ENCODE data around the gene SLC45A3.
A peak's percentile ranks its signal among the peaks of the same experiment; 100 is the strongest.

The SLC45A3 gene

DNA sequence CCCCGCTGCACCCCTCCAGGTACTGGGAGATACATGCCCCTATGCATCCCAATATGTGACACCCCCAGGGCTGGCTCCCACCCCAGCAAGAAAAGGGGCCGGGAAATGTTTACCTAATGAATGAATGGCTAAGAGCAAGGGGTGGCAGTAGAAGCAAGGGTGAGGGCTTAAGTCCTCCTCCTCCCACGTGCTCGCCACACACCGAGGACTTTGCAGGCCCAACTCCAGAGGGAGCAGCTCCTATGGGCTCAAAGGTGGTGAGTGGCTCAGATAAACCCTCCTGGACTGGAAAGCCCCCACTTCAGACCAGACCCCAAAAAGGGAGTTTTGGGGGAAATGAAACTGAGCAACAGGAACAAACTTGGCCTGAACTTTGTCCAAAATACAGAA lies 11.4 kb downstream of the SLC45A3 start:
- DNase-seq (ENCODE audit: low read depth in 2 of 2) = no peak

DNA sequence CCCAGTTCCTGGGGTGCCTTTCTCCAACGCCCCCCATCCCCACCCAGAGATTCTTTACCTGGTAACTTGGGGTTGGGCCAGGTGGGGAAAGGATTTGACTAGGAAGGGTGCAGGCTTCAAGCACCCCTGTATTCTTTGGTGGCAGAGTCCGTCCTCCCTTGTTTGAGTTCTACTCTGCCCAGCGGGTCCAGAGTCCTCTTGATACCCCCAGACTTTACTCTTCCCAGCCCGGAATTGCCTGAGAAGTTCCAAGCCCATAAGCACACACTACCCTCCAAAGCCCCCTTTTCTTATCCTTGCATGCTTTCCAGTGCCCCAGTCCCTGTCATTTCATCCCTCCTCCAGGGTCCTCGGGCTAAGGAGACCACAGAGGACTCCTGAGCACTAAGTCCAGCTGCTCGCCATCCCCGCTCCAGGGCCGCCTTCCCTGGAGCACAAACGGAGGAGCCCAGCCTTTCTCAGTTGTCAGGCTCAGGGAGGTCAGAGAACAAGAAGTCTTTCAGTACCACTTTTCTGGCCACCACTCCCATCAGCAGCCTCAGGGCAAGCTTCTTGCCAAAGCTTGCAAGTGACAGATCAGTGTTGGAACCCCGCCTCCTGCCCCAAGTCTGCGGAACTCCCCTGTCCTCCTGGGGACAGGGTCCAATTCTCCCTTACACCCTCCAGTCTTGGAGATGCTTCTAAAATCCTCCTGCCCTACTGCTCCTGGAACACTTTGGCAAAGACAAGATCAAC lies 12.2 kb downstream of the SLC45A3 start:
- DNase-seq (ENCODE audit: low read depth in 2 of 2) = no peak

DNA sequence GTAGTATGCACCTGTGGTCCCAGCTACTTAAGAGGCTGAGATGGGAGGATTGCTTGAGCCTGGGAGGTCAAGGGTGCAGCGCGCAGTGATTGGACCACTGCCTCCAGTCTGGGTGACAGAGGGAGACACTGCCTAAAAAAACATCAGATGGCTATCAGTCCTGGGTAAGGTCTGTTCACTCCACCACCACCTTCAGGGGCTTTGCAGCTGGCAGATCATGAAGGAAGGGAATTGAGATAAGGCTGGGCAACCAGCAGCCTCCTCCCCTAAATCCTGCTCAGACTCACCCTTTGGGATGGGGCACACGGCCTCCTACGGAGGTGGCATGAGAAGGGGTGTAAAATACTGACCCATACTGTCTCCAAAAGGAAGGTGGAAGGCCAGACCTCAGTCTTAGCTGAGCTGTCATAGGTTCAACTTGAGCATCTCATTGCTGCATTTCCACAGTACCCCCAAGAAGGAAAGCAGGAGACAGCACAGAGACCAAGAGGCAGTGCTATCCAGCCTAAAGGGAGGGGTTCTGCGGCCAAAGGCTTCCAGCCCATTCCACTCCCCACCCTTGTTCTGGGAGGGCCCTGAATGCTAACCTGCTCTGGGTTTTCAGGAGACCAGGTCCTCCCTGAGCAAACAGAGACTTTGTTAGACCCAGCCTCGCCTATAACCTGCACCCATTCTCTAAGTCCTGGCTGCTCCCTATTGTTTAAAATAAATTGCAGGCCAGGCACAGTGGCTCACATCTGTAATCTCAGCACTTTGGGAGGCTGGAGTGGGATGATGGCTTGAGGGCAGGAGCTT lies 13.7 kb downstream of the SLC45A3 start:
- no peak for DNase-seq (ENCODE audit: low read depth in 2 of 2)

GRCh38 chr1:205665201-205666045 lies 14.9 kb downstream of the SLC45A3 start:
- no peak for DNase-seq (ENCODE audit: low read depth in 2 of 2)

GRCh38 chr1:205664399-205665017 lies 15.8 kb downstream of the SLC45A3 start:
- no peak for DNase-seq (ENCODE audit: low read depth in 2 of 2)

- DNase-seq (ENCODE audit: low read depth in 2 of 2) = no peak
Measured at GRCh38 chr1:205663286-205663936, 16.9 kb downstream of the SLC45A3 start.

DNA sequence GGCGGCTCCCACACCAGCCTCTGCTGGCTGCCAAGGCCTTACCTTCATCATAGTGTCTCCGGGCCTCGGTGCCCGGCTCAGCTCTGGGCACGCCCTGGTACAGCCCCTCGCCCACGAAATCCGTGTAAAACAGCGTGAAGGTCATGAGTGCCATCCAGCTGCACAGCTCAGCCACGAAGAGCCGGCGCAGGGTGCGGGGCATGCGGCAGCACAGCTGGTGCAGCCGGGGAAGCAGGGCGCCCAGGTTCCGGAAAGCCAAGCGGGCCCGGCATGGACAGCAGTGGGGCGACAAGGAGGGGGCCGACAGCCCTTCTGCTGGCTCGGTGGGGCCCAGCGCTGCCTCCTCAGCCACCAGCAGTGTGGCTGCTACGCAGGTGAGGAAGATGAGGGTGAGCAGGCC lies 17.5 kb downstream of the SLC45A3 start:
- DNase-seq (ENCODE audit: low read depth in 2 of 2) = no peak

DNA sequence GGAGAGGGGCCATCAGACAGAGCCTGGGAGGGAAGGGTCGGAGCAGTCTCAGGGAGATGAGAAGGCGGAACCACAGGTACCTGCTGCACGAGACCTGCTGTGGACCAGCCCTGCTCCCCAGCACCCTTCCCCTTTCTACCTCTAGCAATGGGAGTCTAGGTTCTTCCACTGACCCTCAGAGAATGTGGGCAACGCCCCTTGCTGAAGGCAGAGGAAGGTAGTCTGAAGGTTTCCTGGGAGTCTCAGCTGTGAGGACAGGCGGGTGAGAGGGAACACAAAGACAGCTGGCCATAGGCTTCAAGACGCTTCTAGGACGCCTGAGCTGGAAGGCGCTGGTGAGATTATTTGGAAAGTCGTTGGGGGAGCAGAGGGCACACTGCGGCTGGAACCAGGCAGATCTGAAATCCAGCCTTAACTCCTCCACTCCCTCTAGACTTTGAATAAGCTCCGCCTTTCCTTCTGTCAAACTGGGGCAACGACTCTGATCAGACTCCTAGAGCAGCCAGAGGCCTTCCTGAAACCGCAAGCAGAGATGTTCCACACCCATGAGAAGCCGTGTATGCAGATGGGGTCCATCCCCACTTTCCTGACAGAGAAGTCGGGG lies 18.1 kb downstream of the SLC45A3 start:
- no peak for DNase-seq (ENCODE audit: low read depth in 2 of 2)

GRCh38 chr1:205661429-205662134 lies 18.7 kb downstream of the SLC45A3 start:
- DNase-seq (ENCODE audit: low read depth in 2 of 2) = no peak

GRCh38 chr1:205660361-205660760 lies 19.9 kb downstream of the SLC45A3 start:
- DNase-seq (ENCODE audit: low read depth in 2 of 2) = no peak

DNA sequence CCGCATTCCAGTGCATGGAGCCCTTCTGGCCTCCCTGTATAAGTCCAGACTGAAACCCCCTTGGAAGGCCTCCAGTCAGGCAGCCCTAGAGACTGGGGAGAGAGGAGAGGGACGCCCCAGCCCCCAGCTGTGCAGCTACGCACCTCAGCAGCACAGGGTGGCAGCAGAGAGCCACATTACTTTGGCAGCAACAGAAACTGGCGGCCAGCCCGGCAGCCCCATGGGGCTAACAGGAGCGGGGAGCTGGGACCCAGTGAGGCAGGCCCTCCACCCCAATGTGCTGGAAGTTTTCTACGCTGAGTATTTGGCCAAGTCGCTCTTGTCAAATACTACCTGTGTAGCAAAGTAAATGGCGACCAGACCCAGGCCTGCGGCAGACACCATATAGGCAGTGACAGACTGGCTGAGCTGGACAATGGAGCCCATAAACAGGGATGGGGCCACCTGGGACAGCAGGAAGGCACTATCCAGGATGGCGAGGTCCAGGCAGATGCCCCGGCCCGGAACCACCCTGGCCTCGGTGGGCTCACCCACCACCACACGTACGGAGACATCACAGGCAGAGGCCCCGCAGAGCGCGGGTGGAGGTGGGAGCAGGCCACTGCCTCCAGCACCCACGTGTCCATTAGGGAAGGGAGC lies 21.2 kb downstream of the SLC45A3 start:
- DNase-seq (ENCODE audit: low read depth in 2 of 2) = peak in 1 of 2 experiments; percentile 17

GRCh38 chr1:205656236-205656635 lies 24.1 kb downstream of the SLC45A3 start:
- no peak for DNase-seq (ENCODE audit: low read depth in 2 of 2)

DNA sequence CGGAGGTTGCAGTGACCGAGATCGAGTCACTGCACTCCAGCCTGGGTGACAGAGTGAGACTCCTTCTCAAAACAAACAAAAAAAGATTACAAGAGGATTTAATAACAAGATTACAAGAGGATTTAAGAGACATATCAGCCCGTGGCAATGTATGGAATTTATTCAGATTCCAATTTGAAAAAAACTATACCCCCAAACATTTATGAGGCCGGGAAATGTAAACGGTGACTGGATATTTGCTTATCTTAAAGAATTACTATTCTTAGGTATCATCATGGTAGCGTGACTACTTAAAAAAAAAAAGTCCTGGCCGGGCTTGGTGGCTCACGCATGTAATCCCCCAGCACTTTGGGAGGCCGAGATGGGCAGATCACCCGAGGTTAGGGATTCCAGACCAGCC lies 27.3 kb downstream of the SLC45A3 start:
- no peak for DNase-seq (ENCODE audit: low read depth in 2 of 2)

DNA sequence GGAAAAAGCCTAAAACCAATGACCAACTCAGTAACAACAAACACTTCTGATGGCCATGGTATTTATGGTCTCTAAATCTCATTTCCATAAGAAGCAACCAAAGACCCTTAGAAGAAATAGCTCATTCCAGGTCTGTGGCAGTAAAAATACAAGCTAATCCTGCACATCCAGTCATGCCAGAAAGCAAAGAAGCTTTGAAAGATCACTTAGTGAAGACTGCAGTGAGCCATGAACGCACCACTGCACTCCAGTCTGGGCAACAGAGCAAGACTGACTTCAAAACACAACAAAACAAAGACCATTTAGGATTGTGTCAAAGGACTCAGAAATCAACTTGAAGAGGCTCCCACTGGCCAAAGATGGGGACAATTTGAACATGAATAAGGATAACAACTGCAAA lies 30.1 kb downstream of the SLC45A3 start:
- DNase-seq (ENCODE audit: low read depth in 2 of 2) = no peak

- no peak for DNase-seq (ENCODE audit: low read depth in 2 of 2)
Measured at GRCh38 chr1:205645519-205645918, 34.8 kb downstream of the SLC45A3 start.

DNA sequence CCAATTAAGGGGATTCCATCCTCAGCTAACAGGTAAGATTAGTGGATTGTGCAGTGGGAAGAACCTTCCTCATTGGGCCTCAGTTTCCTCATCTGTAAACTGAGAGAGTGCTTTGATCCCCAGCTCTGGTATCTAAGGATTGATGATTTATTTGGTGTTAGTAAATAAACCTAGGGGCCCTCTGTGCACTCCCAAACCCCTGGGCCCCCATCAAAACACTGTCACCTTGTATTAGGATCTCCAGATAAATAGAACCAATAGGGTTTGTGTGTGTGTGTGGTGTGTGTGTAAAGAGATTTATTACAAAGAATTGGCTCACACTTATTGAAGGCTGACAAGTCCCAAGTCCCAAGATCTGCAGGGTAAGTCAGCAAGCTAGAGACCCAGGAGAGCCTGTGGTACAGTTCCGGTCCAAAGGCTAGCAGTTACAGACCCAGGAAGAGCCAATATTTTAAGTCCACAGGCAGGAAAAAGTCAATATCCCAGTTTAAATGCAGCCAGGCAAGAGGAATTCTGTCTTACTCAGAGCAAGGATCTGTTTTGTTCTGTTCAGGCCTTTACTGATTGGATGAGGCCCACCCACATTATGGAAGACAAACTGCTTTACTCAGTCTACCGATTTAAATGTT lies 37.5 kb downstream of the SLC45A3 start:
- no peak for DNase-seq (ENCODE audit: low read depth in 2 of 2)

GRCh38 chr1:205639567-205639966 lies 40.7 kb downstream of the SLC45A3 start:
- no peak for DNase-seq (ENCODE audit: low read depth in 2 of 2)

- DNase-seq (ENCODE audit: low read depth in 2 of 2) = no peak
Measured at GRCh38 chr1:205637854-205638468, 42.3 kb downstream of the SLC45A3 start.

- no peak for DNase-seq (ENCODE audit: low read depth in 2 of 2)
Measured at GRCh38 chr1:205636732-205637131, 43.6 kb downstream of the SLC45A3 start.
